Activated CD4-positive, alpha-beta T cell treated with anti-CD3 and anti-CD28 coated beads, Interleukin-2, Interleukin-6, amounts not matched to agents 100 ng/mL and 50 ng/mL, durations not matched to agents 16 hours and 8 hours (primary cell): ENCODE results near the gene ACSL3.
"Not testable (repeated sequence)": the region's sequence is repeated elsewhere in the genome, so short reads cannot be mapped to it uniquely, and the experiment has no call there.

Experiments
- DNase-seq: peaks from one replicate; pipeline ENCODE4 v3.0.0-alpha.2; 2020

Gene ACSL3

GRCh38 chr2:222860740-222861410 is at the start of gene ACSL3:
ACSL3 (plus strand) TSS chr2:222861036; CDS start chr2:222908773, 47,737 bp downstream.
- DNase-seq, result peak; percentile 97

DNA sequence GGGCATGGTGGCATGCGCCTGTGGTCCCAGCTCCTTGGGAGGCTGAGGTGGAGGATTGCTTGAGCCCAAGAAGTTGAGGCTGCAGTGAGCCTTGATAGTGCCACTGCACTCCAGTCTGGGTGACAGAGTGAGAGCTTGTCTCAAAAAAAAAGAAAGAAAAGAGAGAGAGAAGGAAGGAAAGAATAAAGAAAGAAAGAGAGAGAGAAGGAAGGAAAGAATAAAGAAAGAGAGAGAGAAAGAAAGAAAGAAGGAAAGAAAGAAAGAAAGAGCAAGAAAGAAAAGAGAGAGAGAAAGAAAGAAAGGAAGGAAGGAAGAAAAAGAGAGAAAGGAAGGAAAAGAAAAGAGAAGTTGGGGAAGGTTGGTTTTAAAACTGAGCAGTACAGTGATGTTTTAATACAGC is 49.0 kb upstream of the ACSL3 start:
- no peak for DNase-seq

DNA sequence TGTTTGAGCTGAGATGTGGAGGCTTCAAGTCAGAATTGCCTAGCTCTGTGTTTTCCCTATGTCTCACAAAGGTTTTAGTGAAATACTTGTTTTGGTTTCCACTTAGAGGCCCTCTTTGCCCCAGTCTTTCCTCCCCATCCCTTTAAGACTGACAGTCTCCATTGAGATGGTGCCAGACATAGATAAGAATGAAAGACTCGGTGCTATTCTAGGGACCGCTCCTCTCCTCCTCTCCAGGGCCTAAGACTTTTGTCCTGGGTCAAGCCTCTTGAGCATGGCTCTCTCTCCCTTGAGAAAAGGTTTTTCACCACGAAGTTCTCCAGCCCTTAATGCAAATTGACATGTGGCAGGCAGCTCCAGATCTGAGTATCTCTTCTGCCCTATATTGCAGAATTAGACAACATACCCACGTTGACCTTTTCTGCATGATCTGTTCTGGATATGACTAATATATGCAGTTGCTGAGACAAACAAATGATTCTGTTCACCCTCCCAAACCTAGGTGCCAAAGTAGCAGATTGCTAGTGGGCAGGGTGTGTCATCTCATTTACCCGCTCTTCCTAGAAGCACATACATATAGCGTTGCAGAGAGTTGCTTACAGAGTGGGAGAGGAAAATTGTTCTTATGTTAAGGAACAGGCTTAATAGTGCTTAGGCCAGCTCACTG is 47.5 kb upstream of the ACSL3 start:
- DNase-seq, result peak; percentile 85

- DNase-seq, result peak; percentile 14
Measured at GRCh38 chr2:222819722-222820333, 41.0 kb upstream of the ACSL3 start.

GRCh38 chr2:222823183-222823930 is 37.5 kb upstream of the ACSL3 start:
- DNase-seq, result no peak

GRCh38 chr2:222825031-222825430 is 35.8 kb upstream of the ACSL3 start:
- DNase-seq, result no peak

DNA sequence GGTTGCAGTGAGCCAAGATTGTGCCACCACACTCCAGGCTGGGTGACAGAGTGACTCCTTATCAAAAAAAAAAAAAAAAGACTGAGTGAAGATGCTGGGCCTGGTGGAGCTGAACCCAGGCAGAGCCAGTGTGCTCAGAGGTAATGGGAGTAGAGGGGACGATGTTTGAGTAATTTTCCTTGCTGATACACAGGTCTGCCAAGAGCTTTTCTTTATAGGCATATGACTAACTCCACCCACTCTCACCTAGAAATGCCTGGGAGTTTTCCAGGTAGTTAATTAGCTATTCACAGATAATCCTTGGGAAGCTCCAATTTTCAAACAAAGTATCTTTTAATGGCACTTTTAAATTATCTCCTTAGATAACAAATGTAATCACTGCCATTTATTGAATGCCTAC is 33.4 kb upstream of the ACSL3 start:
- no peak for DNase-seq

- DNase-seq, result no peak
Measured at GRCh38 chr2:222828572-222828971, 32.3 kb upstream of the ACSL3 start.

GRCh38 chr2:222830164-222830563 is 30.7 kb upstream of the ACSL3 start:
- DNase-seq, result no peak

- no peak for DNase-seq
Measured at GRCh38 chr2:222833410-222833809, 27.4 kb upstream of the ACSL3 start.

DNA sequence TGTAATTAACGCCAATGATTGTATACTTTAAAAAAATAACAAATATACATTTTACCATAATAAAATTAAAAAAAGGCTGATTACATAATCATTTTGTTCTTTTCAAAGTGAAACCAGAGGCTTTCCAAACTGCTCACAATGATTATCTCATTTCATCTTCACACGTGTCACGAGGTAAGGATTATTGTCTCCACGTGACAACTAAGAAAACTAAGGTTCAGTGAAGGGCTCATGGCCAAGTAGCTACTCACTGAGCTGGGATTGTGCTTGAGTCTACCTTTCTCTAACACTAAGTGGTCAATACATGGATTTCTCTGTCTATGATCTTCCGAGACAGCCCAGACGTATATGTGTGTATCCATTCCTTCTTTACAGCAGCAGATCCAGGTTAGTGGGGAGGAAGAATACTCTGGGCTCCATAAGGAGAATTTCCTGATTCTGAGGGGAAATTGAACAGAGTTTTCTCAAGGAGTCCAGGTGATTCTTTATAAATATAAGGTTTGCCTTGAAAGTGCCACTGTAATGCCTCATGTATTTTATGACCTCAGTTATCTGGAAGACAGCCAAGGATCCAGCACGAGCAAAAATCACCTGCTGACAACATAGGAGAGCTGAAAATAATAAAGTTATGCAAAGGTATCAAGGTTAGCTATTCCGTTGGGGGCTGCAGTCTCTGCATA is 25.6 kb upstream of the ACSL3 start:
- DNase-seq, result no peak

DNA sequence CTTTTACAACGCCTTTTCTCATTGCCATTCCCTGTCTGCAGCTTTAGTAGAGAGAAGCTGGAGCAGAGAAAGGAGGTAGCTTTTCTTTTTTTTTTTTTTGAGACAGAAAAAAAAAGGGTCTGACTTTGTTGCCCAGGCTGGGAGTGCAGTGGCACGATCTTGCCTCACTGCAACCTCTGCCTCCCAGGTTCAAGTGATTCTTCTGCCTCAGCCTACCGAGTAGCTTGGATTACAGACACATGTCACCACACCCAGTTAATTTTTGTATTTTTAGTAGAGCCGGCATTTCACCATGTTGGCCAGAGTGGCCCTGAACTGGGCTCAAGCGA is 25.0 kb upstream of the ACSL3 start:
- DNase-seq, result no peak

GRCh38 chr2:222837643-222838056 is 23.2 kb upstream of the ACSL3 start:
- DNase-seq, result no peak

- no peak for DNase-seq
Measured at GRCh38 chr2:222840060-222840802, 20.6 kb upstream of the ACSL3 start.

DNA sequence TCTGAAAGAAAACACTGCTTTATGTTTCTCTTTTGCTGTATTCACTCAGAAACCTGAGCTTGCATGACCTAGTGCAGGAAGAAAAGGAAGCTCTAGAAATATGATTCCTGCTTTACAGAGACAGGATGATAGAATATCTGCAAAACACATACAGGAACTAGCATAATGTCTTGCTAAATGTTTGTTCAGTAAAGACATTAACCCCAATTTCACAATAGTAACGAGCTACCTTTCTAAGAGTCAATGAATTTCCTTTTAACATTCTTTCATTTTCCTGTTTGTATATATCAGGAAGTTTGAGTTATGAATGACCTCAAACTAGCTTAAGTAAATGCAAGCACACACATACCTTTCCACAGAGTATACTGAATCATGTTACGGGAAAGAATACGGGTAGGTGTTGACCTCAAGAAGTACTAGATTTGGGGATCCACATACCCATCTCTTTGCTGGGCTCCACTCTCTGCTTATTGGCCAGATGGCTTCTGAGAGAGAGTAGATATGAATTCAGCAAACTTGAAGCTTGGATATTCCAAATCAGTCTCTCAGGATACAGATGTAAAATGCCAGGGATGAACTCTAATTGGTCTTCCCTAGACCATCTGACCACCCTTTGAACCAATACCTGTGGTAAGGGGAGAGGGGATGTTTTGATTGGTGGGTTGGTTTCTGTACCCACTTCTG is 18.2 kb upstream of the ACSL3 start:
- DNase-seq, result no peak

DNA sequence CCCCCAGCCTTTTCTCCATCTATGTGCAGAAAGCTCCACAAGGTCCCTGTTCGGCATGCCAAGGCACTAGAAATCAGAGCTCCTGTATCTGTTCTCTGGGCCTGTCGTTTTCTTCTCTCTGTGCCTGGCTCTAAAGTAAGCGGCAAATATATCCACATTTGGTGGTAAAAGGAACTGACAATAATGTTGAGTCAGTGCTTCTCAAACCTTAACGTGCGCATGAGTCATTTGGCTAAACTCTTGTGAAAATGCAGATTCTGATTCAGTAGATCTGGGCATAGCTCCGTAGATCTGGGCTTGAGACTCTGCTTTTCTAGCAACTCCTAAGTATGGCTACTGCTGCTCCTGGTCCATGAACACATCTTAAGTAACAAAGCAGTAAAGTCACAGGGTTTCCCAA is 16.5 kb upstream of the ACSL3 start:
- peak; percentile 25 for DNase-seq

DNA sequence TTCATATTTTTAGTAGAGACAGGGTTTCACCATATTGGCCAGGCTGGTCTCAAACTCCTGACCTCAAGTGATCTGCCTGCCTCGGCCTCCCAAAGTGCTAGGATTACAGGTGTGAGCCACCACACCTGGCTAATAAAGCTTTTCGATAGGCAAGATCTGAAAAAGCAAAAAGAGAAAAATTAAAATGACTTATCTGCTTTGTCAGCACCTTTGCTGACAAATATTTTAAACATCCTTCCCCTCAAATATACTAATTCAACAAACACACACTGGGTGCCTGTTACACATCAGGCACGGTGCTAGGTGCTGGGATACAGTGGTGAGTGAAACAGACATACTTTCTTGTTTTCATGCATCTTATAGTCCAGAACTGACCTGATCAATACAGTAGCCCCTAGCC is 15.5 kb upstream of the ACSL3 start:
- DNase-seq, result not testable (repeated sequence)

- DNase-seq, result no peak
Measured at GRCh38 chr2:222846003-222846402, 14.8 kb upstream of the ACSL3 start.

DNA sequence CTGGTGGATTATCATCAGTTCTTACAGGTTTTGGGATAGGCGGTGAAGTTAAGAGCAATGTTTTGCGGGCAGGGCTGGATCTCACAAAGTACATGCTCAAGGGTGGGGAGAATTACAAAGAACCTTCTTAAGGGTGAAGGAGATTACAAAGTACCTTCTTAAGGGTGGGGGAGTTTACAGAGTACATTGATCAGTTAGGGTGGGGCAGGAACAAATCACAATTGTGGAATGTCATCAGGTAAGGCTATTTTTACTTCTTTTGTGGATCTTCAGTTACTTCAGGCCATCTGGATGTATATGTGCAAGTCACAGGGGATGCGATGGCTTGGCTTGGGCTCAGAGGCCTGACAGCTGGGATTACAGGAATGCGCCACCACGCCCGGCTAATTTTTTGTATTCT is 12.8 kb upstream of the ACSL3 start:
- not testable (repeated sequence) for DNase-seq

GRCh38 chr2:222848862-222849261 is 12.0 kb upstream of the ACSL3 start:
- no peak for DNase-seq

DNA sequence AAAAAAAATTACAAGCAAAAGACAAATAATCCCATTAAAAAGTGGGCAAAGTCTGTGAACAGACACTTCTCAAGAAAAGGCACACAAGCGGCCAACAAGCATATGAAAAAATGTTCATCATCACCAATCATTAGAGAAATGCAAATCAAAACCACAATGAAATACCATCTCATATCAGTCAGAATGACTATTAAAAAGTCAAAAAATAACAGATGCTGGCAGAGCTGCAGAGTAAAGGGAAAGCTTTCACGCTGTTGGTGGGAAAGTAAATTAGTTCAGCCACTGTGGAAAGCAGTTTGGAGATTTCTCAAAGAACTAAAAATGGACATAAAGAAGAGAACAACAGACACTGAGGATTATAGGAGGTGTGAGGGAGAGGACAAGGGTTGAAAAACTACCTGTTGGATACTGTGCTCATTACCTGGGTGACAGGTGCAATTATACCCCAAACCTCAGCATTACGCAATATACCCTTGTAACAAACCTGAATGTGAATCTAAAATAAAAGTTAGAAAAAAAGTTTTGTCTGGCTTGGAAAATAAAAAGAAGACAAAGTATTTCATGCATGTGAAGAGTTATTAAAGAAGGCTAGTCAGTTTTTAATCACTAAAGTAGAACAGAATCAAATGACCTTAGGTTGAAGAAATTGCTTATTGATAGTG is 8.7 kb upstream of the ACSL3 start:
- DNase-seq, result no peak
